HepG2 (cell line): ENCODE results near the gene COMMD3. TPM values are rescaled to one million over a fixed set of nuclear protein-coding genes. Genes with fewer than 3 reads are reported as not detected.

Experiments used
- ATAC-seq: fragments of 200-7000 bp; cut with Tn5 transposase; 3 replicates; pipeline ENCODE4 v1.9.1; 2020; ENCODE audit warnings: mild to moderate bottlenecking, moderate library complexity
- BruUV-seq: library from RNA; stranded (reverse); fragments of 400-500 nt; replicated peaks from 2 replicates; lab custom pipeline; 2021; lab: Mats Ljungman, UMichigan
- CTCF ChIA-PET: fragments of 300-600 bp; formaldehyde crosslinking; extraction: SDS; loops from one replicate; lab custom pipeline; 2021; ENCODE audit warnings: low total read pairs, inconsistent platforms, low intra/inter-chr PET ratio; lab: Yijun Ruan, JAX
- POLR2A ChIA-PET: fragments of 350-600 bp; sonication (Branson Sonifier 250); formaldehyde crosslinking; loops from one replicate; lab custom pipeline; 2020; ENCODE audit warnings: antibody characterized with exemption, inconsistent platforms; lab: Yijun Ruan, JAX
- DNase-seq: peaks from one replicate; pipeline ENCODE4 v3.0.0-alpha.2; 2015; ENCODE audit warnings: low spot score
- FAIRE-seq: peaks from 3 replicates; lab custom pipeline; 2011; peaks lifted over from hg19 to GRCh38; lab: Jason Lieb, UNC
- H2AFZ ChIP-seq: one replicate; pipeline ENCODE4 v1.6.1; 2011; ENCODE audit warnings: low read length, inconsistent platforms
- H3K27ac ChIP-seq: fragments of 300-600 bp; 3 replicates; pipeline ENCODE4 v1.8.0; 2011; ENCODE audit warnings: mixed run types, mild to moderate bottlenecking, mixed read lengths, low read length, inconsistent platforms; ENCODE audit not compliant: insufficient read depth; ENCODE audit errors: extremely low read length
- H3K27me3 ChIP-seq, 2 experiments: fragments of 200-600 bp in 1 of 2; 2 replicates in 1 of 2; 3 replicates in 1 of 2; pipeline versions ENCODE4 v1.6.0 to v1.8.0; 2011; ENCODE audit warnings: low read length in 2 of 2, mild to moderate bottlenecking in 2 of 2, moderate library complexity in 2 of 2, inconsistent platforms in 1 of 2; ENCODE audit not compliant: insufficient read depth in 2 of 2, control insufficient read depth in 1 of 2
- H3K36me3 ChIP-seq, 2 experiments: fragments of 200-600 bp in 1 of 2; replicated peaks in 1 of 2; 2 replicates in 1 of 2; 3 replicates in 1 of 2; pipeline versions ENCODE4 v1.5.1 to v1.8.0; 2011; ENCODE audit warnings: low read length in 2 of 2, inconsistent platforms in 1 of 2; ENCODE audit not compliant: insufficient read depth in 2 of 2, control insufficient read depth in 1 of 2
- H3K4me1 ChIP-seq: 2 replicates; pipeline ENCODE4 v1.5.1; 2012; ENCODE audit warnings: low read length, inconsistent platforms; ENCODE audit not compliant: insufficient read depth
- H3K4me2 ChIP-seq: 2 replicates; pipeline ENCODE4 v1.6.0; 2011; ENCODE audit warnings: low read depth, low read length, inconsistent platforms
- H3K4me3 ChIP-seq, 3 experiments: fragments of 200-600 bp in 1 of 3; sonication (generic), shearing (Covaris generic) in 1 of 3; replicated peaks in 1 of 3; 2 replicates each; pipeline ENCODE4 v1.5.1; 2011 to 2016; ENCODE audit warnings: low read length in 3 of 3, inconsistent platforms in 2 of 3, low read depth in 2 of 3, mild to moderate bottlenecking in 2 of 3, control low read depth in 1 of 3, mixed read lengths in 1 of 3; ENCODE audit not compliant: insufficient read depth in 1 of 3
- H3K79me2 ChIP-seq: one replicate; pipeline ENCODE4 v1.6.1; 2011; ENCODE audit warnings: low read length, inconsistent platforms; ENCODE audit not compliant: insufficient read depth
- H3K9ac ChIP-seq: 2 replicates; pipeline ENCODE4 v1.6.0; 2011; ENCODE audit warnings: mild to moderate bottlenecking, low read depth, low read length, inconsistent platforms; ENCODE audit not compliant: insufficient read depth
- H3K9me3 ChIP-seq: 2 replicates; pipeline ENCODE4 v1.5.1; 2012; ENCODE audit warnings: mild to moderate bottlenecking, low read length
- H4K20me1 ChIP-seq: 2 replicates; pipeline ENCODE4 v1.6.0; 2011; ENCODE audit warnings: inconsistent platforms, mild to moderate bottlenecking, low read length, moderate library complexity; ENCODE audit not compliant: insufficient read depth
- BCL6 ChIP-seq: IDR thresholded peaks from 2 replicates; pipeline ENCODE4 v1.6.1; 2016; ENCODE audit warnings: missing genetic modification reagents, missing compliant biosample characterization
- BHLHE40 ChIP-seq: IDR thresholded peaks from 2 replicates; pipeline ENCODE4 v1.6.1; 2011; ENCODE audit warnings: low read length, improper control_type of control experiment
- BORCS8-MEF2B ChIP-seq: sonication (generic); formaldehyde crosslinking; IDR thresholded peaks from 2 replicates; pipeline ENCODE4 v1.8.0; 2022; ENCODE audit warnings: mild to moderate bottlenecking, missing genetic modification reagents
- CEBPB ChIP-seq: IDR thresholded peaks from 2 replicates; pipeline ENCODE4 v1.6.1; 2011; ENCODE audit warnings: low read depth, low read length, improper control_type of control experiment, borderline replicate concordance
- KDM4B ChIP-seq: sonication (generic); formaldehyde crosslinking; IDR thresholded peaks from 2 replicates; pipeline ENCODE4 v1.4.0; 2020; ENCODE audit warnings: missing genetic modification reagents
- RNF2 ChIP-seq: fragments of 450-650 bp; conservative IDR thresholded peaks from 2 replicates; pipeline ENCODE4 v1.6.1; 2016; ENCODE audit warnings: low read depth
- U2AF1 ChIP-seq: fragments of 200-400 bp; formaldehyde crosslinking; optimal IDR thresholded peaks from 2 replicates; pipeline ENCODE3; 2017; ENCODE audit warnings: mild to moderate bottlenecking, low read depth, low read length
- YEATS2 ChIP-seq: sonication (generic); formaldehyde crosslinking; IDR thresholded peaks from 2 replicates; pipeline ENCODE4 v1.4.0; 2020; ENCODE audit warnings: missing genetic modification reagents, borderline replicate concordance
- ZFP41 ChIP-seq: sonication (generic); formaldehyde crosslinking; IDR thresholded peaks from 2 replicates; pipeline ENCODE4 v1.4.0; 2020; ENCODE audit warnings: mild to moderate bottlenecking, missing genetic modification reagents, borderline replicate concordance
- ZNF232 ChIP-seq: sonication (generic); formaldehyde crosslinking; IDR thresholded peaks from 2 replicates; pipeline ENCODE4 v1.4.0; 2020; ENCODE audit warnings: missing genetic modification reagents, borderline replicate concordance
- ZNF292 ChIP-seq: sonication (generic); formaldehyde crosslinking; IDR thresholded peaks from 2 replicates; pipeline ENCODE4 v1.8.1; 2022; ENCODE audit warnings: mild to moderate bottlenecking, low read depth, missing genetic modification reagents, borderline replicate concordance
- ZNF30 ChIP-seq: sonication (generic); formaldehyde crosslinking; IDR thresholded peaks from 2 replicates; pipeline ENCODE4 v1.5.0; 2020; ENCODE audit warnings: mild to moderate bottlenecking, missing genetic modification reagents
- ZNF326 ChIP-seq: sonication (generic); formaldehyde crosslinking; IDR thresholded peaks from 2 replicates; pipeline ENCODE4 v1.4.0; 2020; ENCODE audit warnings: missing genetic modification reagents, borderline replicate concordance
- ZNF333 ChIP-seq: sonication (generic); formaldehyde crosslinking; IDR thresholded peaks from 2 replicates; pipeline ENCODE4 v1.4.0; 2020; ENCODE audit warnings: mild to moderate bottlenecking, missing genetic modification reagents, borderline replicate concordance
- ZNF512 ChIP-seq: sonication (generic); formaldehyde crosslinking; IDR thresholded peaks from 2 replicates; pipeline ENCODE4 v1.4.0; 2020; ENCODE audit warnings: mild to moderate bottlenecking, missing genetic modification reagents
- ZNF607 ChIP-seq: sonication (generic); formaldehyde crosslinking; IDR thresholded peaks from 2 replicates; pipeline ENCODE4 v1.5.1; 2020; ENCODE audit warnings: missing genetic modification reagents, mild to moderate bottlenecking, borderline replicate concordance
- WGBS: methylation state at CpG from one replicate; pipeline ENCODE4 v1.1.6; 2017; ENCODE audit warnings: low lambda C conversion rate; 5-methylcytosine and 5-hydroxymethylcytosine counted together
- in situ Hi-C: cut with HindIII; loops from 2 replicates; pipeline ENCODE4 v1.10.0; 2017; ENCODE audit warnings: low pct_unique_long_range_greater_than_20kb; ENCODE audit not compliant: extremely low pct_ligation_motif_present
- intact Hi-C: fragments of 100-400 bp; cut with micrococcal nuclease; formaldehyde crosslinking; loops from one replicate; pipeline ENCODE4 v1.10.0; 2022; ENCODE audit not compliant: unreplicated experiment
- polyA plus RNA-seq, 8 experiments: library from polyadenylated mRNA; depleted of rRNA in 3 of 8; stranded (reverse) in 7 of 8; unstranded in 1 of 8; fragments of >200 nt; fragmentation: Illumina TruSeq in 4 of 8; extraction: Trizol in 4 of 8; gene quantifications; 2 replicates each; pipeline versions ENCODE4 v1.2.1 to v1.2.3, GENCODE V29; 2011 to 2016; ENCODE audit warnings: low read depth in 4 of 8, missing spikeins in 1 of 8, mixed read lengths in 1 of 8; ENCODE audit not compliant: insufficient read depth in 1 of 8
- total RNA-seq, 5 experiments: library from RNA; depleted of rRNA; stranded (reverse); fragments of >200 nt; fragmentation: Illumina TruSeq; extraction: Trizol; gene quantifications; 2 replicates each; pipeline ENCODE4 v1.2.3, GENCODE V29; 2016; ENCODE audit warnings: low read depth in 1 of 5

COMMD3 gene
- total and polyA plus RNA-seq, 2 of the 13 experiments (the other 11 are each of a cell fraction or from before 2014, with no cell fraction given): 38.7 to 54.4 TPM

GRCh38 chr10:22314852-22315251, 1.3 kb upstream of the COMMD3 start:
- POLR2A ChIA-PET: interaction anchor here (2.9 kb wide), 1 partner anchor 10 kb away, joined by 15 read pairs; no protein-coding TSS in a partner anchor
- Histone ChIP-seq H3K27ac (no peak overlapping the region), H3K79me2 (peaks cover 10% of the 10 kb centered on the region), H4K20me1 (no peaks in the 10 kb centered on the region), H3K9ac (no peak overlapping the region), H3K9me3 (no peaks in the 10 kb centered on the region), H3K36me3 (no peaks in the 10 kb centered on the region), H2AFZ (no peak overlapping the region), H3K27me3 (peaks cover 0 to 16% of the 10 kb centered on the region in 2 experiments; a peak in 2 of 5 replicates), H3K4me3 (no peak overlapping the region), H3K4me1 (peaks cover 31% of the 10 kb centered on the region), H3K4me2 (no peak overlapping the region)
- in situ Hi-C loops (loop anchor here (10.0 to 25.0 kb wide), 3 partner anchors 310 to 803 kb away; partner anchors contain the start of genes DNAJC1 and PIP4K2A), intact Hi-C loops (loop anchor here (5.0 kb wide), 1 partner anchor 122 kb away; no protein-coding TSS in a partner anchor)
- no peak for DNase-seq
- CTCF ChIA-PET: no interaction called here
- ATAC-seq: no peak
- WGBS: 0% methylated on average over 2 of the region's 2 CpGs
- no peak for FAIRE-seq
- TF ChIP-seq CEBPB: peak; percentile 17; the same call in 1 of the 2 replicates
- no peak for TF ChIP-seq ZNF333 (CRISPR knock-in tag)
- TF ChIP-seq BCL6 (CRISPR knock-in tag): no peak
- no peak for TF ChIP-seq ZNF292
- no peak for TF ChIP-seq ZNF512 (CRISPR knock-in tag)
- TF ChIP-seq ZNF30: no peak
- TF ChIP-seq YEATS2: no peak
- no peak for TF ChIP-seq RNF2
- TF ChIP-seq BHLHE40: 0 out of 2 replicates have a peak, but pooled peaks have one; percentile 56
- TF ChIP-seq U2AF1: no peak
- TF ChIP-seq ZNF607: no peak
- no peak for TF ChIP-seq ZFP41 (CRISPR knock-in tag)
- no peak for TF ChIP-seq ZNF326 (CRISPR knock-in tag)
- no peak for TF ChIP-seq BORCS8-MEF2B
- no peak for TF ChIP-seq ZNF232
- no peak for TF ChIP-seq KDM4B (CRISPR knock-in tag)
- no TSS peak for BruUV-seq
